Measurements from ENCODE around the gene NEDD9.

DNA sequence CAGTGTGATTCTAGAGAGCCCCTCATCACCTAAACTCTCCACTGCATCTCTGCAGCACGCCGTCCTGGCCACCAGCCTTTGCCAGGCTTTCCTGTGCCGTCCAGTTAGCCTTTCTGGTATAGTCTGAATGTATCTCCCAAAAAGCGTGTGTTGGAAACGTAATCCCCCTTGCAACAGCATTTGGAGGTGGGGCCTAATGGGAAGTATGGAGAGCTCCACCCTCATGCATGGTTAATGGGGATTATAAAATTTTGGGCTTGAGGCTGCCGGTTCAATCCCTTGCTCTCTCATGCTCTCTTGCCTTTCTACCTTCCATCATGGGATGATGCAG, 53.4 kb downstream of the NEDD9 start:
- TF ChIP-seq CTCF (IDR thresholded peaks at IDR 0.05) (no peak), EP300 (IDR thresholded peaks at IDR 0.05) (no peak)

Measured in upper lobe of left lung (tissue), 4 donors.